ENCODE measurements around the gene DPPA3. TPM values are rescaled to one million over a fixed set of nuclear protein-coding genes. Genes with fewer than 3 reads are reported as not detected.
A peak's percentile ranks its signal among the peaks of the same experiment; 100 is the strongest.

Gene DPPA3
- total and polyA plus RNA-seq, 2 experiments from 2014 or later: 4.6 to 5.4 TPM

- Mint-ChIP-seq H3K27me3 (ENCODE audit: insufficient read depth, low read depth, poor library complexity) (peaks cover 2% of the 10 kb centered on the region), H3K27ac (no peak overlapping the region; the same call in none of the 2 replicates), H3K4me1 (peaks cover 19% of the 10 kb centered on the region), H3K36me3 (ENCODE audit: low read depth) (no peaks in the 10 kb centered on the region), H3K4me3 (no peak overlapping the region), H3K9me3 (no peaks in the 10 kb centered on the region)
- Histone ChIP-seq H4K20me1 (replicated peaks; ENCODE audit: insufficient read depth) (no peaks in the 10 kb centered on the region), H3K36me3 (ENCODE audit: insufficient read depth) (no peaks in the 10 kb centered on the region; the same call in 1 of the 2 replicates), H3K9me2 (ENCODE audit: insufficient read depth) (no peaks in the 10 kb centered on the region), H2AFZ (peak overlapping the region; percentile 1; the same call in 1 of the 2 replicates), H3K4me1 (ENCODE audit: insufficient read depth) (peaks cover 14% of the 10 kb centered on the region), H3K27me3 (ENCODE audit: insufficient read depth) (no peaks in the 10 kb centered on the region), H3K4me2 (no peak overlapping the region), H3K27ac (ENCODE audit: low read depth) (no peak overlapping the region), H3K79me2 (replicated peaks; ENCODE audit: insufficient read depth) (no peaks in the 10 kb centered on the region), H3F3A (replicated peaks; ENCODE audit: low read depth) (peaks cover 10% of the 10 kb centered on the region; the same call in 1 of the 2 replicates), H3K4me3 (no peak overlapping the region)
- DNase-seq (ENCODE audit: low spot score): no peak
- no peak for ATAC-seq
- 0 out of 4 replicates have a peak, but pooled peaks of 1 of the 2 experiments have one; percentile 0 for TF ChIP-seq CTCF (conservative IDR thresholded peaks at IDR 0.05; ENCODE audit: low read depth in 2 of 2)
- TF ChIP-seq ZNF114 (CRISPR knock-in tag; IDR thresholded peaks at IDR 0.05): no peak
Observed at GRCh38 chr12:7679251-7680045, 31.8 kb upstream of the DPPA3 start.

- peak overlapping the region; percentile 0; the same call in 1 of the 2 replicates for H2AFZ ChIP-seq
- H3F3A ChIP-seq (replicated peaks; ENCODE audit: low read depth): peaks cover 14% of the 10 kb centered on the region; the same call in 1 of the 2 replicates
- Mint-ChIP-seq H3K27me3 (ENCODE audit: insufficient read depth, low read depth, poor library complexity) (peaks cover 4% of the 10 kb centered on the region), H3K4me3 (no peak overlapping the region), H3K4me1 (peaks cover 19% of the 10 kb centered on the region), H3K9me3 (peaks cover 2% of the 10 kb centered on the region; the same call in 1 of the 3 replicates), H3K36me3 (ENCODE audit: low read depth) (0 out of 3 replicates have a peak, but pooled peaks cover 3% of the 10 kb centered on the region), H3K27ac (no peak overlapping the region)
- H3K4me2 ChIP-seq: peak overlapping the region; percentile 8; the same call in 1 of the 2 replicates
- no peak for DNase-seq (ENCODE audit: low spot score)
- 0 out of 2 replicates have a peak overlapping the region, but pooled peaks have one; percentile 20 for H3K27ac ChIP-seq (ENCODE audit: low read depth)
- no peaks in the 10 kb centered on the region for H3K9me2 ChIP-seq (ENCODE audit: insufficient read depth)
- H3K4me1 ChIP-seq (ENCODE audit: insufficient read depth): peaks cover 14% of the 10 kb centered on the region
- H4K20me1 ChIP-seq (replicated peaks; ENCODE audit: insufficient read depth): no peaks in the 10 kb centered on the region
- no peak overlapping the region for H3K4me3 ChIP-seq
- no peak for TF ChIP-seq CREB1 (CRISPR knock-in tag; IDR thresholded peaks at IDR 0.05; ENCODE audit: low read depth)
- TF ChIP-seq CTCF (conservative IDR thresholded peaks at IDR 0.05; ENCODE audit: low read depth in 2 of 2): no peak
- TF ChIP-seq EZH2 (IDR thresholded peaks at IDR 0.05; ENCODE audit: low read depth, unreplicated experiment): no peak
- peak; percentile 71 for ATAC-seq
- H3K27me3 ChIP-seq (ENCODE audit: insufficient read depth): no peaks in the 10 kb centered on the region
- H3K36me3 ChIP-seq (ENCODE audit: insufficient read depth): no peaks in the 10 kb centered on the region; the same call in 1 of the 2 replicates
- no peaks in the 10 kb centered on the region for H3K79me2 ChIP-seq (replicated peaks; ENCODE audit: insufficient read depth)
Observed at GRCh38 chr12:7681535-7681934, 29.7 kb upstream of the DPPA3 start.

Data from GM23338 (cell line).